ENCODE data around the gene ZNF8.

DNA sequence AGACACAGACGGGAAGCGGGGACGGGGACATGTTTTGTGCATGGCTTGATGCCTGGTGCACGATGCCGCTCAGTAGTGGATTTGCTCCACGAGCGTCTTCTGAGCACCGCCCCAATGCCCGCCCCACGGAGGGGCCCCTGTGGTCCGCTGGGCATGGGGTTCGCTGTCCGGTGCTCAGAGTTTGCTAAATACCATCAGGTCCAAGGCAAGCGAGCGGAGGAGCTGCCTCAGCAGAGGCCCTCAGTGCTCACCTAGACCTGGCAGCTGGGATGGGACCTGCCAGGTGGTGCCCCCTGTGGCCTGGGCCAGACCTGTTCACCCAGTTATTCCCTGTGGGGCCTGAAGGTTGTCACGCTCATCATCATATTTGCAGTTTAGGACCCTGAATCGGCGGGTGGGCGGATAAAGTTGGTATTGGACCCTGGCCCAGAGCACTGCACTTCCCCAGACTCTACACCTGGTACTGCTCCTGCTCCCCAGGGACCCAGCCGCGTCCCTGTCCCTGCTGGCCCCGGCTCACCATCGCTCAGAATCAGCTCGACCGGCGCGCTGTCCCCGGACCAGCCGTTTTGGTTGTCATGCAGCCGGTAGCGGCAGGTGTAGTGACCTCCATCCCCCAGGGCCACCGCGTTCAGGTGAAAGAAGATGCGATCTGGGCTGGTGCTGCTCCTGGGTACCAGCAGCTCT is 72.3 kb downstream of the ZNF8 start:
- TF ChIP-seq, protein P1, sequence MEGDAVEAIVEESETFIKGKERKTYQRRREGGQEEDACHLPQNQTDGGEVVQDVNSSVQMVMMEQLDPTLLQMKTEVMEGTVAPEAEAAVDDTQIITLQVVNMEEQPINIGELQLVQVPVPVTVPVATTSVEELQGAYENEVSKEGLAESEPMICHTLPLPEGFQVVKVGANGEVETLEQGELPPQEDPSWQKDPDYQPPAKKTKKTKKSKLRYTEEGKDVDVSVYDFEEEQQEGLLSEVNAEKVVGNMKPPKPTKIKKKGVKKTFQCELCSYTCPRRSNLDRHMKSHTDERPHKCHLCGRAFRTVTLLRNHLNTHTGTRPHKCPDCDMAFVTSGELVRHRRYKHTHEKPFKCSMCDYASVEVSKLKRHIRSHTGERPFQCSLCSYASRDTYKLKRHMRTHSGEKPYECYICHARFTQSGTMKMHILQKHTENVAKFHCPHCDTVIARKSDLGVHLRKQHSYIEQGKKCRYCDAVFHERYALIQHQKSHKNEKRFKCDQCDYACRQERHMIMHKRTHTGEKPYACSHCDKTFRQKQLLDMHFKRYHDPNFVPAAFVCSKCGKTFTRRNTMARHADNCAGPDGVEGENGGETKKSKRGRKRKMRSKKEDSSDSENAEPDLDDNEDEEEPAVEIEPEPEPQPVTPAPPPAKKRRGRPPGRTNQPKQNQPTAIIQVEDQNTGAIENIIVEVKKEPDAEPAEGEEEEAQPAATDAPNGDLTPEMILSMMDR (IDR thresholded peaks at IDR 0.05; ENCODE audit: insufficient read depth, low read length, poor library complexity, severe bottlenecking), result no peak
- no peak for TF ChIP-seq EZH2phosphoT487 (conservative IDR thresholded peaks at IDR 0.05; ENCODE audit: low read length)
